ENCODE measurements around the gene PDE4D. TPM values are rescaled to one million over a fixed set of nuclear protein-coding genes. Genes with fewer than 3 reads are reported as not detected.

Gene PDE4D
- total and polyA plus RNA-seq, 3 donors from 2014 or later = 7.8 to 13.9 (median 8.7) TPM

GRCh38 chr5:59727186-59727585 lies 166.3 kb downstream of the PDE4D start:
- intact Hi-C loops (cut with DNase I; ENCODE audit: low total_unique reads) = no loop called here
- no peak for DNase-seq
- TF ChIP-seq CTCF (IDR thresholded peaks at IDR 0.05) = no peak
- no peak for TF ChIP-seq POLR2A (IDR thresholded peaks at IDR 0.05)

GRCh38 chr5:59725392-59725767 lies 168.1 kb downstream of the PDE4D start:
- Histone ChIP-seq H3K4me3 (no peak overlapping the region), H3K4me1 (no peaks in the 10 kb centered on the region), H3K36me3 (ENCODE audit: low read depth, missing control alignments) (no peaks in the 10 kb centered on the region), H3K27me3 (no peaks in the 10 kb centered on the region), H3K9me3 (no peaks in the 10 kb centered on the region), H3K27ac (no peak overlapping the region)
- no peak for DNase-seq
- TF ChIP-seq POLR2A (IDR thresholded peaks at IDR 0.05) (no peak), CTCF (IDR thresholded peaks at IDR 0.05) (no peak)
- intact Hi-C loops (cut with DNase I; ENCODE audit: low total_unique reads) = no loop called here
- 82 to 85% methylated on average over 1 of the region's 1 CpG for WGBS, 2 donors

More at GRCh38 chr5:59727186-59727585, 166.3 kb downstream of the PDE4D start:
- Histone ChIP-seq H3K27ac (no peak overlapping the region), H3K27me3 (no peaks in the 10 kb centered on the region), H3K36me3 (ENCODE audit: low read depth, missing control alignments) (no peaks in the 10 kb centered on the region), H3K4me3 (no peak overlapping the region), H3K9me3 (no peaks in the 10 kb centered on the region), H3K4me1 (no peaks in the 10 kb centered on the region)
- 70 to 76% methylated on average over 2 of the region's 2 CpGs for WGBS, 2 donors

GRCh38 chr5:59724482-59725391 lies 168.8 kb downstream of the PDE4D start:
- no peak overlapping the region for H3K4me3 ChIP-seq
- H3K36me3 ChIP-seq (ENCODE audit: low read depth, missing control alignments) = no peaks in the 10 kb centered on the region
- H3K27ac ChIP-seq = no peak overlapping the region
- DNase-seq = peak; percentile 17
- intact Hi-C loops (cut with DNase I; ENCODE audit: low total_unique reads) = no loop called here
- H3K27me3 ChIP-seq = no peaks in the 10 kb centered on the region
- no peaks in the 10 kb centered on the region for H3K4me1 ChIP-seq
- WGBS, 2 donors = 77 to 78% methylated on average over 4 of the region's 4 CpGs
- TF ChIP-seq POLR2A (IDR thresholded peaks at IDR 0.05) (no peak), CTCF (IDR thresholded peaks at IDR 0.05) (peak; percentile 14 to 57 (median 49))
- H3K9me3 ChIP-seq = no peaks in the 10 kb centered on the region

- Histone ChIP-seq H3K4me3 (no peak overlapping the region), H3K36me3 (ENCODE audit: low read depth, missing control alignments) (no peaks in the 10 kb centered on the region), H3K9me3 (no peaks in the 10 kb centered on the region), H3K27ac (no peak overlapping the region), H3K4me1 (no peaks in the 10 kb centered on the region), H3K27me3 (no peaks in the 10 kb centered on the region)
- DNase-seq = no peak
- 86 to 90% methylated on average over 2 of the region's 2 CpGs for WGBS, 2 donors
- intact Hi-C loops (cut with DNase I; ENCODE audit: low total_unique reads) = no loop called here
- no peak for TF ChIP-seq POLR2A (IDR thresholded peaks at IDR 0.05)
- no peak for TF ChIP-seq CTCF (IDR thresholded peaks at IDR 0.05)
Measured at GRCh38 chr5:59722874-59723273, 170.7 kb downstream of the PDE4D start.
